A549 (cell line): Measurements from ENCODE around the gene MAPKAP1. TPM values are rescaled to one million over a fixed set of nuclear protein-coding genes. Genes with fewer than 3 reads are reported as not detected.
A peak's percentile ranks its signal among the peaks of the same experiment; 100 is the strongest.

Experiments
- ATAC-seq, 2 experiments: fragments of 200-7000 bp in 1 of 2; fragments of >200 bp in 1 of 2; cut with Nextera tagmentation in 1 of 2; cut with Tn5 transposase in 1 of 2; 3 replicates each; pipeline versions ENCODE4 v1.8.0 to v1.9.1; 2018 to 2020; ENCODE audit warnings: mild to moderate bottlenecking in 1 of 2, moderate library complexity in 1 of 2
- CTCF ChIA-PET: fragments of 300-600 bp; sonication (Branson Sonifier 250); formaldehyde crosslinking; extraction: SDS; loops from one replicate; lab custom pipeline; 2021; ENCODE audit warnings: antibody characterized with exemption, inconsistent platforms; lab: Yijun Ruan, JAX
- POLR2A ChIA-PET: fragments of 350-600 bp; formaldehyde crosslinking; extraction: SDS; loops from one replicate; lab custom pipeline; 2021; ENCODE audit warnings: antibody characterized with exemption, inconsistent platforms; lab: Yijun Ruan, JAX
- DNase-seq, 2 experiments: peaks; one replicate each; pipeline versions ENCODE4 v3.0.0 to v3.0.0-alpha.2; 2011 to 2016; ENCODE audit warnings: low read depth in 1 of 2, low spot score in 1 of 2
- FAIRE-seq: peaks from 2 replicates; lab custom pipeline; 2011; peaks lifted over from hg19 to GRCh38; lab: Jason Lieb, UNC
- H3K27ac ChIP-seq, 2 experiments: fragments of >200 bp; sonication (Bioruptor Twin); formaldehyde crosslinking; 3 replicates each; pipeline ENCODE4 v1.5.1; 2016 to 2017
- H3K4me1 ChIP-seq: fragments of >200 bp; sonication (Bioruptor Twin); formaldehyde crosslinking; 3 replicates; pipeline ENCODE4 v1.6.1; 2016
- H3K4me2 ChIP-seq: fragments of >200 bp; sonication (Bioruptor Twin); formaldehyde crosslinking; 3 replicates; pipeline ENCODE4 v1.6.1; 2016
- H3K4me3 ChIP-seq: fragments of >200 bp; sonication (Bioruptor Twin); formaldehyde crosslinking; 3 replicates; pipeline ENCODE4 v1.5.1; 2016
- H3K9me3 ChIP-seq: fragments of >200 bp; sonication (Bioruptor Twin); formaldehyde crosslinking; 3 replicates; pipeline ENCODE4 v1.6.1; 2016
- BCL3 ChIP-seq: fragments of >200 bp; sonication (Bioruptor Twin); formaldehyde crosslinking; IDR thresholded peaks from 3 replicates; pipeline ENCODE4 v1.6.1; 2016
- CBX2 ChIP-seq: fragments of 200-600 bp; sonication (generic); IDR thresholded peaks from 2 replicates; pipeline ENCODE4 v1.6.1; 2016; ENCODE audit warnings: low read depth, mild to moderate bottlenecking, borderline replicate concordance
- CHD4 ChIP-seq: fragments of 200-600 bp; sonication (generic); IDR thresholded peaks from 2 replicates; pipeline ENCODE4 v1.6.1; 2016; ENCODE audit warnings: antibody characterized with exemption, mild to moderate bottlenecking, borderline replicate concordance
- CTCF ChIP-seq: fragments of >200 bp; sonication (Bioruptor Twin); formaldehyde crosslinking; IDR thresholded peaks from 3 replicates; pipeline ENCODE4 v1.5.1; 2016
- EHMT2 ChIP-seq: fragments of 200-600 bp; sonication (generic); IDR thresholded peaks from 2 replicates; pipeline ENCODE4 v1.6.1; 2016; ENCODE audit warnings: antibody characterized with exemption, low read depth, mild to moderate bottlenecking, moderate library complexity
- HDAC2 ChIP-seq: fragments of 200-600 bp; sonication (generic); IDR thresholded peaks from 2 replicates; pipeline ENCODE4 v1.6.1; 2016
- HMGXB4 ChIP-seq: fragments of 250-450 bp; sonication (Bioruptor Pico); IDR thresholded peaks from 2 replicates; pipeline ENCODE4 v1.5.0; 2021; ENCODE audit warnings: mild to moderate bottlenecking, moderate library complexity, borderline replicate concordance
- HOXA7 ChIP-seq: fragments of 250-450 bp; sonication (Bioruptor Pico); IDR thresholded peaks from 2 replicates; pipeline ENCODE4 v1.5.0; 2020; ENCODE audit warnings: mild to moderate bottlenecking, moderate library complexity
- JUN ChIP-seq, 2 experiments: fragments of >200 bp; sonication (Bioruptor Twin); formaldehyde crosslinking; IDR thresholded peaks; 2 replicates in 1 of 2; 3 replicates in 1 of 2; pipeline ENCODE4 v1.6.1; 2016 to 2017
- KDM1A ChIP-seq: fragments of 200-600 bp; sonication (generic); IDR thresholded peaks from 2 replicates; pipeline ENCODE4 v1.6.1; 2016; ENCODE audit warnings: low read depth, mild to moderate bottlenecking
- PBX3 ChIP-seq: IDR thresholded peaks from 2 replicates; pipeline ENCODE4 v1.6.1; 2012
- PHF8 ChIP-seq: fragments of 200-600 bp; sonication (generic); IDR thresholded peaks from 2 replicates; pipeline ENCODE4 v1.6.1; 2016; ENCODE audit warnings: low read depth, mild to moderate bottlenecking, antibody characterized with exemption, moderate library complexity, borderline replicate concordance
- RARB ChIP-seq: fragments of 250-450 bp; sonication (Bioruptor Pico); IDR thresholded peaks from 2 replicates; pipeline ENCODE4 v1.8.0; 2021; ENCODE audit warnings: mild to moderate bottlenecking, moderate library complexity
- RCOR1 ChIP-seq: fragments of 150-350 bp; IDR thresholded peaks from 2 replicates; pipeline ENCODE4 v1.6.1; 2014; ENCODE audit warnings: antibody characterized with exemption, low read length, low read depth
- RNF2 ChIP-seq: fragments of 200-600 bp; sonication (generic); IDR thresholded peaks from 2 replicates; pipeline ENCODE4 v1.6.1; 2016; ENCODE audit warnings: low read depth, mild to moderate bottlenecking, antibody characterized with exemption, moderate library complexity, borderline replicate concordance
- SMC3 ChIP-seq: fragments of >200 bp; sonication (Bioruptor Twin); formaldehyde crosslinking; IDR thresholded peaks from 3 replicates; pipeline ENCODE4 v1.6.1; 2018; ENCODE audit warnings: inconsistent platforms
- WGBS: methylation state at CpG from one replicate; pipeline ENCODE4 v1.1.6; 2017; ENCODE audit errors: missing lambda C conversion rate; 5-methylcytosine and 5-hydroxymethylcytosine counted together
- polyA plus RNA-seq, 4 experiments: library from polyadenylated mRNA; depleted of rRNA in 3 of 4; stranded (reverse); fragments of >200 nt; fragmentation: RNase III in 1 of 4; extraction: RNeasy Plus Mini Kit Qiagen cat#74134 plus additional on column Dnase treatment in 1 of 4; gene quantifications; 2 replicates in 3 of 4; 3 replicates in 1 of 4; pipeline ENCODE4 v1.2.3, GENCODE V29; 2011 to 2017
- TF ChIP-seq, protein P1 (sequence below): fragments of 450-650 bp; IDR thresholded peaks from 2 replicates; pipeline ENCODE4 v1.6.1; 2014; ENCODE audit warnings: antibody characterized with exemption
- TF ChIP-seq, protein P2 (sequence below): IDR thresholded peaks from 2 replicates; pipeline ENCODE4 v1.6.1; 2012

Gene MAPKAP1
- polyA plus RNA-seq, 2 of the 4 experiments (the other 2 are of a cell fraction), result 49.9 to 119 TPM

- FAIRE-seq, result no peak
- H3K4me3 ChIP-seq, result no peak overlapping the region
- H3K9me3 ChIP-seq, result no peaks in the 10 kb centered on the region
- ChIA-PET CTCF (interaction anchor here (1.7 to 4.2 kb wide), 3 partner anchors 820 to 1082 kb away, joined by 4 to 97 read pairs (median 32); no protein-coding TSS in a partner anchor), POLR2A (no interaction called here)
- H3K4me2 ChIP-seq, result no peak overlapping the region
- DNase-seq, result peak; percentile 81 to 86
- WGBS, result 90% methylated on average over 10 of the region's 13 CpGs
- H3K4me1 ChIP-seq, result 0 out of 3 replicates have a peak, but pooled peaks cover 4% of the 10 kb centered on the region
- no peak overlapping the region for H3K27ac ChIP-seq
- TF ChIP-seq CBX2 (no peak), HOXA7 (CRISPR knock-in tag) (no peak), PBX3 (0 out of 2 replicates have a peak, but pooled peaks have one; percentile 28)
- TF ChIP-seq, protein P1, sequence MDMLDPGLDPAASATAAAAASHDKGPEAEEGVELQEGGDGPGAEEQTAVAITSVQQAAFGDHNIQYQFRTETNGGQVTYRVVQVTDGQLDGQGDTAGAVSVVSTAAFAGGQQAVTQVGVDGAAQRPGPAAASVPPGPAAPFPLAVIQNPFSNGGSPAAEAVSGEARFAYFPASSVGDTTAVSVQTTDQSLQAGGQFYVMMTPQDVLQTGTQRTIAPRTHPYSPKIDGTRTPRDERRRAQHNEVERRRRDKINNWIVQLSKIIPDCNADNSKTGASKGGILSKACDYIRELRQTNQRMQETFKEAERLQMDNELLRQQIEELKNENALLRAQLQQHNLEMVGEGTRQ, result peak; percentile 88
- peak in 1 of 2 experiments; percentile 42; a peak in 3 of 6 replicates for ATAC-seq
Measured at GRCh38 chr9:125409637-125410521, 297.1 kb downstream of the MAPKAP1 start.

- Histone ChIP-seq H3K4me2 (no peak overlapping the region), H3K4me3 (no peak overlapping the region), H3K27ac (no peak overlapping the region), H3K9me3 (no peaks in the 10 kb centered on the region), H3K4me1 (0 out of 3 replicates have a peak, but pooled peaks cover 4% of the 10 kb centered on the region)
- ChIA-PET CTCF (interaction anchor here (1.2 to 4.2 kb wide), 4 partner anchors 209 to 1086 kb away, joined by 4 to 97 read pairs (median 19); no protein-coding TSS in a partner anchor), POLR2A (no interaction called here)
- no peak for FAIRE-seq
- peak in 1 of 2 experiments; percentile 8; a peak in 3 of 6 replicates for ATAC-seq
- DNase-seq, result peak in 1 of 2 experiments; percentile 57
- WGBS, result 82% methylated on average over 19 of the region's 20 CpGs
- no peak for TF ChIP-seq RNF2
- no peak for TF ChIP-seq RARB (CRISPR knock-in tag)
Measured at GRCh38 chr9:125409217-125409636, 297.8 kb downstream of the MAPKAP1 start.

DNA sequence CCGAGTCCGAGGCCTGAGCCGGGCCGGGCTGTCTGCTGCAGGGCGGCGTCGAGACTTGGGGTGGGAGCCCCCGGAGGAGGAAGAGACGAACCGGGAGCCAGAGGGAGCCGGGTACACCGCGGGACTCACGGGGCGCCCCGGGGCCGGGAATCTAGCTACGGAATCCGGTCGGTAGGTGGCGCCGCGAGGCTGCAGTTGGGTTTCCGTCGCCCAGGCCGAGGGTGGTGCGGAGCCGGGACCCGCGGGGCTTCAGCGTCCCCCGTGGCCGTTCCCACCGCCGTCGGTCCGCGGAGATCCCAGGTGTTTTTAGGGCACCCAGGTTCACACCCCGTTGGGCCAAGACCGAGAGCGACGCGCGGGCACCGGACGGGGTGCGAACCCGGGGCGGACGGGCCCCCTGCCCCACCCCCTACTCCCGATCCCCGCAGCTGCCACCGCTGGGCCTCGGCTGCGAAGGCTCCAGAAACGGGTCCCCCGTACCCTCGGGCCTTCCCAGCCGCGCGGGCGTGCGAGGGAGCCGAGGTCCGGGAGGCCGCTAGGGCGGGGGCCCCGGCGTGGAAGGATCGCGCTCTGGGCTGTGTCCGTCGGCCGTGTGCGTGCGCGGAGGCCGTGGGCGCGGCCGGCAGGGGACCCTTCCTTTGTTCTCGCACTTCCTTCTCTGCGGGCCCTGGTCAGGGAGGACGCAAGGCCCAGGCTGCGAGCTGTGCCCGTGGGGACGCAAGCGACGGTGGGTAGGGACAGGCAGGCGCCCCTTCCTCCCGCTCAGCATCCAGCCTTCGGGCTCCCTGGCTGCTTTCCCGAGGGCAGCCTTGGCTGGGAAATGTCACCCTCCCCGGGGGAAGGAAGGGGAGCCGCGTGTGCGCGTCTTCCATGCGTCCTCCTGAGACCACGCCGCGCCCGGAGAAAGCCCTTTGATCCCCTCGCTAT, 298.8 kb downstream of the MAPKAP1 start:
- FAIRE-seq, result no peak
- ChIA-PET POLR2A (interaction anchor here (0.7 to 1.2 kb wide), 6 partner anchors 23 to 990 kb away, joined by 3 to 4 read pairs (median 3); partner anchors contain the start of genes GAPVD1 and HSPA5), CTCF (interaction anchor here (0.6 to 4.2 kb wide), 79 partner anchors 9 to 1100 kb away, joined by 3 to 97 read pairs (median 4); partner anchors contain the start of gene MAPKAP1)
- H3K27ac ChIP-seq, result peak overlapping the region; percentile 88
- H3K4me1 ChIP-seq, result 0 out of 3 replicates have a peak, but pooled peaks cover 4% of the 10 kb centered on the region
- H3K4me2 ChIP-seq, result peak overlapping the region; percentile 93
- 52% methylated on average over 23 of the region's 104 CpGs for WGBS
- DNase-seq, result peak; percentile 74 to 96
- no peaks in the 10 kb centered on the region for H3K9me3 ChIP-seq
- peak; percentile 79 to 92 for ATAC-seq
- H3K4me3 ChIP-seq, result peak overlapping the region; percentile 85
- TF ChIP-seq, protein P2, sequence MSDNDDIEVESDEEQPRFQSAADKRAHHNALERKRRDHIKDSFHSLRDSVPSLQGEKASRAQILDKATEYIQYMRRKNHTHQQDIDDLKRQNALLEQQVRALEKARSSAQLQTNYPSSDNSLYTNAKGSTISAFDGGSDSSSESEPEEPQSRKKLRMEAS, result peak; percentile 24
- no peak for TF ChIP-seq CHD4
- TF ChIP-seq RCOR1, result no peak
- TF ChIP-seq, protein P1, result no peak
- TF ChIP-seq HDAC2, result no peak
- no peak for TF ChIP-seq EHMT2
- TF ChIP-seq HMGXB4 (CRISPR knock-in tag), result peak; percentile 82; the same call in 1 of the 2 replicates
- no peak for TF ChIP-seq JUN (IDR thresholded peaks at IDR 0.05)
- TF ChIP-seq SMC3, result peak; percentile 87
- TF ChIP-seq KDM1A, result no peak
- peak; percentile 53; the same call in 1 of the 2 replicates for TF ChIP-seq PHF8
- no peak for TF ChIP-seq BCL3
- peak; percentile 94 for TF ChIP-seq CTCF
